Vagina (tissue), 2 donors: ENCODE measurements around the gene CHST11. TPM values are rescaled to one million over a fixed set of nuclear protein-coding genes. Genes with fewer than 3 reads are reported as not detected.

Experiments
- DNase-seq, 2 donors: peaks; one replicate each; pipeline ENCODE4 v3.0.0-alpha.2; 2017; ENCODE audit errors: extremely low spot score in 2 of 2
- H3K27ac ChIP-seq: fragments of 200-600 bp; sonication (generic); one replicate; pipeline ENCODE4 v1.5.1; 2019
- H3K27me3 ChIP-seq: fragments of 200-600 bp; sonication (generic); one replicate; pipeline ENCODE4 v1.5.1; 2019
- H3K36me3 ChIP-seq, 2 donors: fragments of 200-600 bp; sonication (generic); one replicate each; pipeline ENCODE4 v1.5.1; 2017 to 2019
- H3K4me1 ChIP-seq: fragments of 200-600 bp; sonication (generic); one replicate; pipeline ENCODE4 v1.5.1; 2019
- H3K4me3 ChIP-seq, 2 donors: fragments of 200-600 bp; sonication (generic); 1 replicate in 1 of 2; 2 replicates in 1 of 2; pipeline ENCODE4 v1.5.1; 2016 to 2019
- H3K9me3 ChIP-seq: fragments of 200-600 bp; sonication (generic); one replicate; pipeline ENCODE4 v1.5.1; 2019
- POLR2A ChIP-seq, 2 donors: fragments of 450-650 bp; IDR thresholded peaks; one replicate each; pipeline ENCODE4 v1.6.1; 2017; ENCODE audit warnings: antibody characterized with exemption in 2 of 2, mild to moderate bottlenecking in 2 of 2, moderate library complexity in 2 of 2
- POLR2AphosphoS5 ChIP-seq, 2 donors: sonication (generic); formaldehyde crosslinking; IDR thresholded peaks; one replicate each; pipeline ENCODE4 v1.9.0; 2017; ENCODE audit warnings: antibody characterized with exemption in 2 of 2, mild to moderate bottlenecking in 2 of 2, low read depth in 1 of 2; ENCODE audit not compliant: insufficient read depth in 1 of 2
- intact Hi-C: fragments of 100-400 bp; cut with DNase I; formaldehyde crosslinking; loops from one replicate; pipeline ENCODE4 v1.15.1; 2023
- total RNA-seq: library from RNA; depleted of rRNA; stranded (reverse); fragments of >200 nt; gene quantifications from one replicate; pipeline ENCODE4 v1.2.3, GENCODE V29; 2016
- TF ChIP-seq, protein P1 (sequence below), 3 experiments: fragments of 450-650 bp in 2 of 3; fragments of 200-600 bp in 1 of 3; sonication (generic) in 1 of 3; IDR thresholded peaks; one replicate each; pipeline ENCODE4 v1.5.1; 2017 to 2019; ENCODE audit warnings: antibody characterized with exemption in 3 of 3, mild to moderate bottlenecking in 2 of 3, moderate library complexity in 2 of 3

Gene CHST11
- total RNA-seq, 1 donor from 2014 or later = 40.0 TPM

DNA sequence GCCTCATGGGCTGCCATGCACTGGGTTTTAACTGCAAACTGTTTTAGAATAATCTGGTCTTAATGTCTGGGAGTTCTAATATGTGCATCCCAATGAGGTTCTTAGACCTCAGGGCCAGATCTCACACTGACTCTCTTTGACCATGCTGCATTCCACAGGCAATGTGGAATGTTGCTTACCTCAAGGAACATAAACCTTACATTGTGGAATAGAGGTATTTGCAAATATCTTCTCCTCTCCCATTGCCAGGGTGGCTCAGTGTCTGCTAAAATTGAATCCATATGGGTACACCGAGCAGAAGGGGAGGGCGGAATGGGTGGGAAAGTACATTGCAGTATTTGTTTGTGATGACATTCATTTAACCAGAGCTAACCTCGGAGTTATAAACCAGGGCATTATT, 78.6 kb downstream of the CHST11 start:
- no peak for DNase-seq
- H3K9me3 ChIP-seq = no peaks in the 10 kb centered on the region
- no peaks in the 10 kb centered on the region for H3K27me3 ChIP-seq
- no peaks in the 10 kb centered on the region for H3K36me3 ChIP-seq
- no peak overlapping the region for H3K4me3 ChIP-seq
- intact Hi-C loops = no loop called here
- TF ChIP-seq, protein P1, sequence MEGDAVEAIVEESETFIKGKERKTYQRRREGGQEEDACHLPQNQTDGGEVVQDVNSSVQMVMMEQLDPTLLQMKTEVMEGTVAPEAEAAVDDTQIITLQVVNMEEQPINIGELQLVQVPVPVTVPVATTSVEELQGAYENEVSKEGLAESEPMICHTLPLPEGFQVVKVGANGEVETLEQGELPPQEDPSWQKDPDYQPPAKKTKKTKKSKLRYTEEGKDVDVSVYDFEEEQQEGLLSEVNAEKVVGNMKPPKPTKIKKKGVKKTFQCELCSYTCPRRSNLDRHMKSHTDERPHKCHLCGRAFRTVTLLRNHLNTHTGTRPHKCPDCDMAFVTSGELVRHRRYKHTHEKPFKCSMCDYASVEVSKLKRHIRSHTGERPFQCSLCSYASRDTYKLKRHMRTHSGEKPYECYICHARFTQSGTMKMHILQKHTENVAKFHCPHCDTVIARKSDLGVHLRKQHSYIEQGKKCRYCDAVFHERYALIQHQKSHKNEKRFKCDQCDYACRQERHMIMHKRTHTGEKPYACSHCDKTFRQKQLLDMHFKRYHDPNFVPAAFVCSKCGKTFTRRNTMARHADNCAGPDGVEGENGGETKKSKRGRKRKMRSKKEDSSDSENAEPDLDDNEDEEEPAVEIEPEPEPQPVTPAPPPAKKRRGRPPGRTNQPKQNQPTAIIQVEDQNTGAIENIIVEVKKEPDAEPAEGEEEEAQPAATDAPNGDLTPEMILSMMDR (IDR thresholded peaks at IDR 0.05) = no peak
- no peak for TF ChIP-seq POLR2AphosphoS5 (IDR thresholded peaks at IDR 0.05; ENCODE audit: insufficient read depth in 1 of 2, low read depth in 1 of 2)
- peaks cover 12% of the 10 kb centered on the region for H3K4me1 ChIP-seq
- H3K27ac ChIP-seq = no peak overlapping the region

DNA sequence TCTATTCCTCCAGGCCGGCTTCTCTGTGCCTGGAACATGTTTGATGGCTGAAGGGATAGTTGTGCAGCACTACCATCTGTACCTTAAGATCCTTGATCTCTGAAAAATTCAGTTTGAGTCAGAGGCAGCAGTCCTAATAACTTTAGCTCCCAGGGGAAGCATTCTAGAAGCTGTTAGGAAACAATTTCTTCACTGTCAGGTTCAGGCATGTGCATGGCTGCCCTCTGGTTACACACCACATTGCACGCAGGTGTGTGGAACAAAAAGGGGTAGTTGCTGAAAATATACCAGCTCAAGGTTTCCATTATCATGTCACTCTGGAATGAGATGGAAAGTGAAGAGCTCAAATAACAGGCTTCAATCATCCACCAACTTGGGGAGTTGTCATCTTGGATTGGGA, 80.1 kb downstream of the CHST11 start:
- Histone ChIP-seq H3K9me3 (no peaks in the 10 kb centered on the region), H3K36me3 (no peaks in the 10 kb centered on the region), H3K27me3 (no peaks in the 10 kb centered on the region), H3K27ac (no peak overlapping the region), H3K4me3 (no peak overlapping the region), H3K4me1 (peaks cover 12% of the 10 kb centered on the region)
- intact Hi-C loops = no loop called here
- DNase-seq = no peak
- TF ChIP-seq POLR2A (IDR thresholded peaks at IDR 0.05) (no peak), POLR2AphosphoS5 (IDR thresholded peaks at IDR 0.05; ENCODE audit: insufficient read depth in 1 of 2, low read depth in 1 of 2) (no peak)
- TF ChIP-seq, protein P1 (IDR thresholded peaks at IDR 0.05) = no peak

DNA sequence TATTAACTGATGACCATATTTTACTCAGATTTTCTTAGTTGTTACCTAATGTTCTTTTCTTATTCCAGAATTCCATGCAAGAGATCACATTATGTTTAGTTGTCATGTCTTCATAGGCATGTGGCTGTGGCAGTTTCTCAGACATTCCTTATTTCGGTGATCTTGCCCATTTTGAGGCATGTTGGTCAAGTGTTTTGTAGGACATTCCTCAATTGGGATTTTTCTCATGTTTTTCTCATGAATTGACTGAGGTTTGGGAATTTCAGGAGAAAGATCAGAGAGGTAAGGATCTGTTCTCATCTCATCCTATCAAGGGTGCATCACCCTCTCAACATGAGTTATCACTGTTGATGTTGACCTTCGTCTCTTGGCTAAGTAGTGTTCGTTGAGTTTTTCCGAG, 81.3 kb downstream of the CHST11 start:
- intact Hi-C loops = no loop called here
- peaks cover 12% of the 10 kb centered on the region for H3K4me1 ChIP-seq
- no peak for DNase-seq
- H3K27me3 ChIP-seq = no peaks in the 10 kb centered on the region
- no peaks in the 10 kb centered on the region for H3K9me3 ChIP-seq
- no peak overlapping the region for H3K4me3 ChIP-seq
- no peaks in the 10 kb centered on the region for H3K36me3 ChIP-seq
- no peak overlapping the region for H3K27ac ChIP-seq
- TF ChIP-seq POLR2A (IDR thresholded peaks at IDR 0.05) (no peak), POLR2AphosphoS5 (IDR thresholded peaks at IDR 0.05; ENCODE audit: insufficient read depth in 1 of 2, low read depth in 1 of 2) (no peak)
- TF ChIP-seq, protein P1 (IDR thresholded peaks at IDR 0.05) = no peak

DNA sequence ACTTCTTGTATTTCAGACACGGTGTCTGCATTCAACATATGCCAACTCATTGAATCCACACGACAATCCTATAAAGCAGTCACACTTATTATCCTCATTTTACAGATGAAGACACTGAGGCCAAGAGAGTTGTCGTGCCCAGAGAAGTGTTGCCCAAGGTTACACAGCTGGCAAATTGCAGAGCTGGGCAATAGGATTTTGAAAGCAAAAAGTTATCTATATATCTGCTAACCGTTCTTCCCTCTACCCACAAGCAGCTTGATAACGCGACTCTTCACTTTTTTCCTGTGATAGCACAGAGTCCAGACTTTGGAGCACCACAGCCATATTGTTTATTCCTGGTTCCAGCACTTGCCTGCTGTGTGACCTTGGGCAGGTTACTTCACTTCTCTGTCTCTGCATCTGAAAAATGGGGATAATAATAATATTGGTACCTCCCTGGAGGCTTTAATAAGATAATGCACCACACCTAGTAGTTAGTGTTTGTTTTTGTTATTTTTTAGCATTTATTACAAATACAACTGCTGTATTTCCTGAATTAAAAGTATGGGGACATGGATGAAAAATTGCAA, 82.2 kb downstream of the CHST11 start:
- Histone ChIP-seq H3K36me3 (no peaks in the 10 kb centered on the region), H3K4me1 (peaks cover 12% of the 10 kb centered on the region), H3K4me3 (no peak overlapping the region), H3K27me3 (no peaks in the 10 kb centered on the region), H3K9me3 (no peaks in the 10 kb centered on the region), H3K27ac (no peak overlapping the region)
- no peak for TF ChIP-seq POLR2AphosphoS5 (IDR thresholded peaks at IDR 0.05; ENCODE audit: insufficient read depth in 1 of 2, low read depth in 1 of 2)
- TF ChIP-seq, protein P1 (IDR thresholded peaks at IDR 0.05) = no peak
- no peak for TF ChIP-seq POLR2A (IDR thresholded peaks at IDR 0.05)
- DNase-seq = no peak
- intact Hi-C loops = no loop called here

DNA sequence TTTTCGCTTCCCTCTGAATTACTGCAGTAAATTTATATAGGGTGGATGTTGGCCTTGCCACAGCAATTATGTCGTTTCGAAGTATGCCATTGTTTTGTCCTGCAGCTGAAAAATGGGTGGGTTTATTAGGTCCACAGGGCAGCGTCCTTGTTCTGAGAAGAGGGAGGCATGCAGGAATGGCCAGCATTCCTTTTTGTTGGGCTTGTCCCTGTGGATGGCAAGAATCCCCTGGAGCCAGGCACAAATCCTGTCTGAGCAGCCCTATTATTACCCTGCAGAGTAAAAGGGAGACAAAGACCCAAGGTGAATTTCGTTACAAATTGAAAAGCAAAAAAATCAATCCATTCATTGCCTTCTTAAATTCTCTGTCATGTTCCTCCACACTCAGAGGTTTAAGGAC, 88.1 kb downstream of the CHST11 start:
- TF ChIP-seq, protein P1 (IDR thresholded peaks at IDR 0.05) = no peak
- TF ChIP-seq POLR2A (IDR thresholded peaks at IDR 0.05) (no peak), POLR2AphosphoS5 (IDR thresholded peaks at IDR 0.05; ENCODE audit: insufficient read depth in 1 of 2, low read depth in 1 of 2) (no peak)
- no peak for DNase-seq
- no peaks in the 10 kb centered on the region for H3K27me3 ChIP-seq
- H3K4me3 ChIP-seq = no peak overlapping the region
- intact Hi-C loops = no loop called here
- peaks cover 13% of the 10 kb centered on the region for H3K4me1 ChIP-seq
- H3K9me3 ChIP-seq = no peaks in the 10 kb centered on the region
- H3K36me3 ChIP-seq = no peaks in the 10 kb centered on the region
- H3K27ac ChIP-seq = no peak overlapping the region
